HEK293 (cell line): ENCODE results near the gene CDC42SE1.

Experiments used
- CTCF ChIA-PET: fragments of 350-600 bp; formaldehyde crosslinking; extraction: SDS; loops from one replicate; lab custom pipeline; 2021; ENCODE audit warnings: antibody characterized with exemption; lab: Yijun Ruan, JAX
- POLR2A ChIA-PET: fragments of 300-600 bp; formaldehyde crosslinking; extraction: SDS; loops from one replicate; lab custom pipeline; 2020; ENCODE audit warnings: antibody characterized with exemption, inconsistent platforms; lab: Yijun Ruan, JAX
- H3K27ac ChIP-seq: fragments of 200-500 bp; sonication (Bioruptor generic); 2 replicates; pipeline ENCODE4 v1.5.1; 2014; ENCODE audit warnings: low read depth, low read length, control low read depth, inconsistent platforms; ENCODE audit errors: extremely low read depth
- H3K36me3 ChIP-seq, 2 experiments: fragments of 200-500 bp in 1 of 2; sonication (Bioruptor generic) in 1 of 2; 1 replicate in 1 of 2; 2 replicates in 1 of 2; pipeline ENCODE4 v1.5.1; 2014 to 2017; ENCODE audit warnings: inconsistent platforms in 2 of 2, low read length in 2 of 2; ENCODE audit not compliant: control insufficient read depth in 2 of 2, insufficient read depth in 1 of 2
- H3K4me1 ChIP-seq: fragments of 200-500 bp; sonication (Bioruptor generic); 2 replicates; pipeline ENCODE4 v1.5.1; 2014; ENCODE audit warnings: mild to moderate bottlenecking, low read length, inconsistent platforms; ENCODE audit not compliant: control insufficient read depth, insufficient read depth
- H3K4me3 ChIP-seq: 2 replicates; pipeline ENCODE4 v1.5.1; 2011; ENCODE audit warnings: low read depth, mild to moderate bottlenecking, control low read depth, low read length, moderate library complexity
- H3K9me3 ChIP-seq: fragments of 200-500 bp; sonication (Bioruptor generic); 2 replicates; pipeline ENCODE4 v1.5.1; 2014; ENCODE audit warnings: low read depth, low read length, inconsistent platforms; ENCODE audit not compliant: control insufficient read depth, insufficient read depth
- IKZF3 ChIP-seq: fragments of 450-650 bp; IDR thresholded peaks from 2 replicates; pipeline ENCODE4 v1.5.0; 2018; ENCODE audit warnings: missing biosample characterization, mild to moderate bottlenecking, missing genetic modification characterization, moderate library complexity
- INSM2 ChIP-seq: fragments of 450-650 bp; formaldehyde crosslinking; IDR thresholded peaks from 2 replicates; pipeline ENCODE4 v1.5.1; 2016; ENCODE audit warnings: missing biosample characterization, missing genetic modification characterization
- KLF7 ChIP-seq: fragments of 450-650 bp; formaldehyde crosslinking; IDR thresholded peaks from 2 replicates; pipeline ENCODE4 v1.5.1; 2016; ENCODE audit warnings: missing biosample characterization, missing genetic modification characterization, borderline replicate concordance
- KLF9 ChIP-seq: fragments of 450-650 bp; formaldehyde crosslinking; IDR thresholded peaks from 2 replicates; pipeline ENCODE4 v1.5.1; 2016; ENCODE audit warnings: missing biosample characterization, missing genetic modification characterization, low read depth
- REST ChIP-seq: fragments of 450-650 bp; formaldehyde crosslinking; IDR thresholded peaks from 2 replicates; pipeline ENCODE4 v1.5.1; 2016; ENCODE audit warnings: missing biosample characterization, missing genetic modification characterization
- ZBTB17 ChIP-seq: fragments of 450-650 bp; formaldehyde crosslinking; IDR thresholded peaks from 2 replicates; pipeline ENCODE4 v1.5.1; 2016; ENCODE audit warnings: missing biosample characterization, missing genetic modification characterization
- ZNF121 ChIP-seq: fragments of 450-650 bp; formaldehyde crosslinking; IDR thresholded peaks from 2 replicates; pipeline ENCODE4 v1.5.1; 2016; ENCODE audit warnings: missing biosample characterization, missing genetic modification characterization
- ZNF140 ChIP-seq: fragments of 450-650 bp; formaldehyde crosslinking; IDR thresholded peaks from 2 replicates; pipeline ENCODE4 v1.5.1; 2016; ENCODE audit warnings: missing biosample characterization, missing genetic modification characterization
- ZNF335 ChIP-seq: fragments of 450-650 bp; formaldehyde crosslinking; conservative IDR thresholded peaks from 2 replicates; pipeline ENCODE4 v1.5.1; 2016; ENCODE audit warnings: missing biosample characterization, missing genetic modification characterization
- ZNF341 ChIP-seq: fragments of 450-650 bp; formaldehyde crosslinking; IDR thresholded peaks from 2 replicates; pipeline ENCODE4; 2016; ENCODE audit warnings: low read depth, missing biosample characterization, missing genetic modification characterization
- ZNF621 ChIP-seq: fragments of 450-650 bp; formaldehyde crosslinking; IDR thresholded peaks from 2 replicates; pipeline ENCODE4 v1.5.1; 2017; ENCODE audit warnings: missing biosample characterization, missing genetic modification characterization
- ZNF791 ChIP-seq: fragments of 450-650 bp; formaldehyde crosslinking; IDR thresholded peaks from 2 replicates; pipeline ENCODE4 v1.5.1; 2016; ENCODE audit warnings: missing biosample characterization, missing genetic modification characterization
- TF ChIP-seq, protein P1 (sequence below): fragments of 450-650 bp; formaldehyde crosslinking; IDR thresholded peaks from 2 replicates; pipeline ENCODE4 v1.5.1; 2016; ENCODE audit warnings: missing biosample characterization, missing genetic modification characterization

CDC42SE1 gene

GRCh38 chr1:151011154-151011850 lies 48.1 kb downstream of the CDC42SE1 start:
- H3K27ac ChIP-seq, result no peak overlapping the region
- 0 out of 2 replicates have a peak, but pooled peaks cover 3% of the 10 kb centered on the region for H3K4me1 ChIP-seq
- H3K9me3 ChIP-seq, result no peaks in the 10 kb centered on the region
- CTCF ChIA-PET, result interaction anchor here (0.5 to 1.6 kb wide), 5 partner anchors 10 to 793 kb away, joined by 3 to 6 read pairs (median 3); no protein-coding TSS in a partner anchor
- TF ChIP-seq ZNF341 (no peak), ZNF335 (tag by site-specific recombination) (0 out of 2 replicates have a peak, but pooled peaks have one; percentile 14), ZNF140 (no peak)
- peaks cover 0 to 8% of the 10 kb centered on the region in 2 experiments; a peak in 1 of 3 replicates for H3K36me3 ChIP-seq
- POLR2A ChIA-PET, result no interaction called here
- no peak overlapping the region for H3K4me3 ChIP-seq

GRCh38 chr1:151010346-151010726 lies 49.1 kb downstream of the CDC42SE1 start:
- POLR2A ChIA-PET, result interaction anchor here (0.7 kb wide), 2 partner anchors 10 to 320 kb away, joined by 3 to 7 read pairs; no protein-coding TSS in a partner anchor
- 0 out of 2 replicates have a peak, but pooled peaks cover 3% of the 10 kb centered on the region for H3K4me1 ChIP-seq
- no peak overlapping the region for H3K4me3 ChIP-seq
- no peak overlapping the region for H3K27ac ChIP-seq
- peak; percentile 59; the same call in 1 of the 2 replicates for TF ChIP-seq IKZF3
- TF ChIP-seq ZBTB17 (tag by site-specific recombination), result 0 out of 2 replicates have a peak, but pooled peaks have one; percentile 10
- no peak for TF ChIP-seq KLF9
- peaks cover 0 to 3% of the 10 kb centered on the region in 2 experiments; a peak in 1 of 3 replicates for H3K36me3 ChIP-seq
- no peaks in the 10 kb centered on the region for H3K9me3 ChIP-seq
- CTCF ChIA-PET, result interaction anchor here (1.0 to 1.6 kb wide), 3 partner anchors 14 to 49 kb away, joined by 4 to 6 read pairs (median 4); partner anchors contain the start of gene CDC42SE1

DNA sequence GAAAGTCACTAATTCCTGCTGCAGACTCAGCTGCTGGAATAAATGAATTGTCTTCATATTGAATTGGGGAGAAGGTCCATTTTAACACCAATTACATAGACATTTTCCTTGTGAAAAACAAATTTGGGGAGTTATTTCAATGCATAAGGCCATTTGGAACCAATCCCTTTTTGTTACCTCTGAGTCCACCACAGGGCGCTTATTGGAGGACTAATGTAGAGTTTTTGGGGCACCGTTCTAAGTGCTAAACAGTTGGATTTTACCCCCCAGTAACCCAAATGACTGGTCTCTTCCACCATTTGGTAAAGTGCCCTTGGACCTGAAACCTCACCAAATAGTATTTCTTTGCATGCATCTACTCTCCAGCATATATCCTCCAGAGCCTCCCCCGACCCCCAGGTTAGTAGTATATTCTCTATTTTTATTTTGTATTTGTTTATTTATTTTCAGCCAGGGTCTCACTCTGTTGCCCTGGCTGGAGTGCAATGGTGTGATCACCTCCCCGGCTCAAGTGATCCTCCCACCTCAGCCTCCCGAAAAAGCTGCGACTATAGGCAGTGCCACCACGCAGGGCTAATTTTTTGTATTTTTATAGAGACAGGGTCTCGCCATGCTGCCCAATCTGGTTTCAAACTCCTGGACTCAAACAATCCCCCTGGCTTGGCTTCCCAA lies 49.6 kb downstream of the CDC42SE1 start:
- TF ChIP-seq, protein P1, sequence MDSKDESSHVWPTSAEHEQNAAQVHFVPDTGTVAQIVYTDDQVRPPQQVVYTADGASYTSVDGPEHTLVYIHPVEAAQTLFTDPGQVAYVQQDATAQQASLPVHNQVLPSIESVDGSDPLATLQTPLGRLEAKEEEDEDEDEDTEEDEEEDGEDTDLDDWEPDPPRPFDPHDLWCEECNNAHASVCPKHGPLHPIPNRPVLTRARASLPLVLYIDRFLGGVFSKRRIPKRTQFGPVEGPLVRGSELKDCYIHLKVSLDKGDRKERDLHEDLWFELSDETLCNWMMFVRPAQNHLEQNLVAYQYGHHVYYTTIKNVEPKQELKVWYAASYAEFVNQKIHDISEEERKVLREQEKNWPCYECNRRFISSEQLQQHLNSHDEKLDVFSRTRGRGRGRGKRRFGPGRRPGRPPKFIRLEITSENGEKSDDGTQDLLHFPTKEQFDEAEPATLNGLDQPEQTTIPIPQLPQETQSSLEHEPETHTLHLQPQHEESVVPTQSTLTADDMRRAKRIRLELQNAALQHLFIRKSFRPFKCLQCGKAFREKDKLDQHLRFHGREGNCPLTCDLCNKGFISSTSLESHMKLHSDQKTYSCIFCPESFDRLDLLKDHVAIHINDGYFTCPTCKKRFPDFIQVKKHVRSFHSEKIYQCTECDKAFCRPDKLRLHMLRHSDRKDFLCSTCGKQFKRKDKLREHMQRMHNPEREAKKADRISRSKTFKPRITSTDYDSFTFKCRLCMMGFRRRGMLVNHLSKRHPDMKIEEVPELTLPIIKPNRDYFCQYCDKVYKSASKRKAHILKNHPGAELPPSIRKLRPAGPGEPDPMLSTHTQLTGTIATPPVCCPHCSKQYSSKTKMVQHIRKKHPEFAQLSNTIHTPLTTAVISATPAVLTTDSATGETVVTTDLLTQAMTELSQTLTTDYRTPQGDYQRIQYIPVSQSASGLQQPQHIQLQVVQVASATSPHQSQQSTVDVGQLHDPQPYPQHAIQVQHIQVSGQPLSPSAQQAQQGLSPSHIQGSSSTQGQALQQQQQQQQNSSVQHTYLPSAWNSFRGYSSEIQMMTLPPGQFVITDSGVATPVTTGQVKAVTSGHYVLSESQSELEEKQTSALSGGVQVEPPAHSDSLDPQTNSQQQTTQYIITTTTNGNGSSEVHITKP (tag by site-specific recombination), result 0 out of 2 replicates have a peak, but pooled peaks have one; percentile 6
- TF ChIP-seq KLF7 (tag by site-specific recombination) (no peak), INSM2 (no peak), ZNF791 (tag by site-specific recombination) (no peak), ZNF121 (tag by site-specific recombination) (peak; percentile 88), REST (tag by site-specific recombination) (no peak), ZNF621 (tag by site-specific recombination) (no peak)
- Histone ChIP-seq H3K27ac (no peak overlapping the region), H3K9me3 (no peaks in the 10 kb centered on the region), H3K4me1 (0 out of 2 replicates have a peak, but pooled peaks cover 3% of the 10 kb centered on the region), H3K36me3 (peaks cover 0 to 3% of the 10 kb centered on the region in 2 experiments; a peak in 1 of 3 replicates), H3K4me3 (no peak overlapping the region)
- ChIA-PET POLR2A (interaction anchor here (0.7 kb wide), 2 partner anchors 11 to 321 kb away, joined by 3 to 7 read pairs; no protein-coding TSS in a partner anchor), CTCF (interaction anchor here (1.4 kb wide), 1 partner anchor 50 kb away, joined by 4 read pairs; the partner anchor contains the start of gene CDC42SE1)
